HG03469 (cell line): Measurements from ENCODE around the gene PTCH1.

Source experiments
- ATAC-seq: cut with Tn5 transposase; IDR thresholded peaks from one replicate; pipeline ENCODE4 v1.9.1; 2021; ENCODE audit warnings: mild to moderate bottlenecking, moderate library complexity, moderate number of reproducible peaks; ENCODE audit not compliant: unreplicated experiment

The PTCH1 gene

GRCh38 chr9:95446259-95446658 is 70.5 kb downstream of the PTCH1 start:
- ATAC-seq = no peak

- ATAC-seq = no peak
Observed at GRCh38 chr9:95444160-95444559, 72.6 kb downstream of the PTCH1 start.

- no peak for ATAC-seq
Observed at GRCh38 chr9:95443301-95443700, 73.5 kb downstream of the PTCH1 start.

- no peak for ATAC-seq
Observed at GRCh38 chr9:95441081-95441480, 75.7 kb downstream of the PTCH1 start.

GRCh38 chr9:95440447-95440846 is 76.3 kb downstream of the PTCH1 start:
- no peak for ATAC-seq

GRCh38 chr9:95438561-95439357 is 78.0 kb downstream of the PTCH1 start:
- no peak for ATAC-seq

GRCh38 chr9:95437559-95437958 is 79.2 kb downstream of the PTCH1 start:
- ATAC-seq = no peak

- ATAC-seq = no peak
Observed at GRCh38 chr9:95436416-95436815, 80.4 kb downstream of the PTCH1 start.

GRCh38 chr9:95435074-95435728 is 81.6 kb downstream of the PTCH1 start:
- ATAC-seq = no peak

- ATAC-seq = no peak
Observed at GRCh38 chr9:95434116-95435073, 82.4 kb downstream of the PTCH1 start.

GRCh38 chr9:95433096-95433819 is 83.5 kb downstream of the PTCH1 start:
- no peak for ATAC-seq

GRCh38 chr9:95431286-95431685 is 85.5 kb downstream of the PTCH1 start:
- ATAC-seq = no peak

GRCh38 chr9:95429948-95430620 is 86.7 kb downstream of the PTCH1 start:
- no peak for ATAC-seq

- ATAC-seq = no peak
Observed at GRCh38 chr9:95429096-95429495, 87.7 kb downstream of the PTCH1 start.

GRCh38 chr9:95425910-95426551 is 90.7 kb downstream of the PTCH1 start:
- no peak for ATAC-seq

- no peak for ATAC-seq
Observed at GRCh38 chr9:95422650-95423049, 94.1 kb downstream of the PTCH1 start.

- ATAC-seq = no peak
Observed at GRCh38 chr9:95420518-95420917, 96.3 kb downstream of the PTCH1 start.

GRCh38 chr9:95419444-95419843 is 97.3 kb downstream of the PTCH1 start:
- no peak for ATAC-seq

- ATAC-seq = no peak
Observed at GRCh38 chr9:95415158-95415557, 101.6 kb downstream of the PTCH1 start.

- no peak for ATAC-seq
Observed at GRCh38 chr9:95413793-95414192, 103.0 kb downstream of the PTCH1 start.
